CD4-positive, alpha-beta memory T cell (primary cell): ENCODE measurements around the gene DUSP18. TPM values are rescaled to one million over a fixed set of nuclear protein-coding genes. Genes with fewer than 3 reads are reported as not detected.
A peak's percentile ranks its signal among the peaks of the same experiment; 100 is the strongest.

Source experiments
- CTCF ChIA-PET: fragments of 350-600 bp; sonication (Branson Sonifier 250); formaldehyde crosslinking; loops from one replicate; lab custom pipeline; 2021; ENCODE audit warnings: inconsistent platforms; ENCODE audit not compliant: partially characterized antibody; lab: Charles Lee
- POLR2A ChIA-PET: fragments of 350-600 bp; sonication (Branson Sonifier 250); formaldehyde crosslinking; loops from one replicate; lab custom pipeline; 2021; ENCODE audit not compliant: partially characterized antibody; lab: Charles Lee
- DNase-seq, 5 donors: peaks; one replicate each; pipeline versions ENCODE4 v3.0.0 to v3.0.0-alpha.2; 2020 to 2022; ENCODE audit warnings: mixed read lengths in 1 of 5
- H3K27ac ChIP-seq: one replicate; pipeline ENCODE4 v1.7.0; 2013; ENCODE audit warnings: low read depth, low read length
- H3K27me3 ChIP-seq: 2 replicates; pipeline ENCODE4 v1.7.0; 2013; ENCODE audit warnings: mild to moderate bottlenecking, low read length, moderate library complexity; ENCODE audit not compliant: insufficient read depth
- H3K36me3 ChIP-seq: 2 replicates; pipeline ENCODE4 v1.7.0; 2013; ENCODE audit warnings: mild to moderate bottlenecking, low read length, moderate library complexity; ENCODE audit not compliant: insufficient read depth
- H3K4me1 ChIP-seq: 2 replicates; pipeline ENCODE4 v1.7.0; 2013; ENCODE audit warnings: mild to moderate bottlenecking, low read length, moderate library complexity; ENCODE audit not compliant: insufficient read depth
- H3K4me3 ChIP-seq, 2 donors: one replicate each; pipeline ENCODE4 v1.7.0; 2013; ENCODE audit warnings: low read length in 2 of 2, mild to moderate bottlenecking in 1 of 2
- H3K9me3 ChIP-seq, 2 donors: one replicate each; pipeline ENCODE4 v1.7.0; 2013; ENCODE audit warnings: low read length in 2 of 2, control low read depth in 1 of 2; ENCODE audit not compliant: control insufficient read depth in 1 of 2
- H3K27ac Mint-ChIP-seq, 7 donors: one replicate each; pipeline ENCODE4 v1.8.0; 2020 to 2021; ENCODE audit warnings: mixed read lengths in 7 of 7, mild to moderate bottlenecking in 6 of 7, inconsistent platforms in 3 of 7, moderate library complexity in 3 of 7
- H3K27me3 Mint-ChIP-seq, 2 donors: one replicate each; pipeline ENCODE4 v1.8.0; 2020 to 2021; ENCODE audit warnings: mixed read lengths in 2 of 2
- H3K36me3 Mint-ChIP-seq, 2 donors: one replicate each; pipeline ENCODE4 v1.8.0; 2020 to 2021; ENCODE audit warnings: mixed read lengths in 2 of 2, inconsistent platforms in 1 of 2, mild to moderate bottlenecking in 1 of 2
- H3K4me1 Mint-ChIP-seq, 4 donors: one replicate each; pipeline ENCODE4 v1.8.0; 2020 to 2021; ENCODE audit warnings: mixed read lengths in 4 of 4, mild to moderate bottlenecking in 1 of 4
- H3K4me3 Mint-ChIP-seq, 8 donors: one replicate each; pipeline ENCODE4 v1.8.0; 2020 to 2021; ENCODE audit warnings: mixed read lengths in 8 of 8, mild to moderate bottlenecking in 7 of 8, moderate library complexity in 6 of 8, inconsistent platforms in 3 of 8
- H3K9me3 Mint-ChIP-seq, 8 donors: one replicate each; pipeline ENCODE4 v1.8.0; 2020 to 2021; ENCODE audit warnings: mixed read lengths in 8 of 8, mild to moderate bottlenecking in 5 of 8, inconsistent platforms in 3 of 8, moderate library complexity in 1 of 8
- intact Hi-C: fragments of 100-400 bp; cut with micrococcal nuclease; formaldehyde crosslinking; loops from one replicate; pipeline ENCODE4 v1.15.1; 2023
- polyA plus RNA-seq, 2 donors: library from polyadenylated mRNA; unstranded; fragments of 300-500 nt; fragmentation: Illumina TruSeq; gene quantifications; one replicate each; pipeline ENCODE4 v1.2.3, GENCODE V29; 2021
- total RNA-seq, 2 experiments: library from RNA; stranded (reverse); gene quantifications; one replicate each; pipeline ENCODE4 v1.2.3, GENCODE V29; 2021

DUSP18 gene
- total and polyA plus RNA-seq, 4 experiments from 2014 or later = 12.4 to 16.9 (median 15.6) TPM

GRCh38 chr22:30694171-30694639 is 26.5 kb upstream of the DUSP18 start:
- intact Hi-C loops = loop anchor here (1.0 kb wide), 1 partner anchor 59 kb away; the partner anchor contains the start of gene SLC35E4
- DNase-seq = peak; percentile 34 to 53 (median 41)
- H3K4me1 ChIP-seq = peaks cover 10% of the 10 kb centered on the region
- Mint-ChIP-seq H3K36me3 (no peaks in the 10 kb centered on the region), H3K27ac (peak overlapping the region in 6 of 7 donors; percentile 57 to 93 (median 82)), H3K4me3 (peak overlapping the region; percentile 92 to 98 (median 94)), H3K9me3 (no peaks in the 10 kb centered on the region), H3K4me1 (peaks cover 9 to 26% (median 12%) of the 10 kb centered on the region in 4 donors), H3K27me3 (peaks cover 1 to 6% of the 10 kb centered on the region in 2 donors)
- no peak overlapping the region for H3K27ac ChIP-seq
- no peaks in the 10 kb centered on the region for H3K9me3 ChIP-seq
- peak overlapping the region in 1 of 2 donors; percentile 69 for H3K4me3 ChIP-seq
- H3K27me3 ChIP-seq = no peaks in the 10 kb centered on the region
- ChIA-PET POLR2A (interaction anchor here (0.7 to 1.3 kb wide), 4 partner anchors 26 to 60 kb away, joined by 3 to 4 read pairs (median 4); partner anchors contain the start of gene SLC35E4), CTCF (interaction anchor here (2.1 kb wide), 1 partner anchor 59 kb away, joined by 9 read pairs; the partner anchor contains the start of gene SLC35E4)
- H3K36me3 ChIP-seq = no peaks in the 10 kb centered on the region

- POLR2A ChIA-PET = no interaction called here
- no peak overlapping the region for H3K4me3 Mint-ChIP-seq
These were observed 23.5 kb upstream of the DUSP18 start for GRCh38 chr22:30691204-30691603.

GRCh38 chr22:30689622-30690021 is 21.9 kb upstream of the DUSP18 start:
- Histone ChIP-seq H3K36me3 (no peaks in the 10 kb centered on the region), H3K27me3 (no peaks in the 10 kb centered on the region), H3K4me3 (no peak overlapping the region), H3K27ac (no peak overlapping the region), H3K4me1 (peaks cover 5% of the 10 kb centered on the region), H3K9me3 (no peaks in the 10 kb centered on the region)
- Mint-ChIP-seq H3K9me3 (no peaks in the 10 kb centered on the region), H3K27me3 (peaks cover 1 to 11% of the 10 kb centered on the region in 2 donors), H3K27ac (no peak overlapping the region), H3K4me3 (no peak overlapping the region), H3K36me3 (no peaks in the 10 kb centered on the region), H3K4me1 (peaks cover 6 to 14% (median 9%) of the 10 kb centered on the region in 4 donors)
- intact Hi-C loops = no loop called here
- POLR2A ChIA-PET = no interaction called here
- CTCF ChIA-PET = no interaction called here
- DNase-seq = no peak

More at GRCh38 chr22:30691204-30691603, 23.5 kb upstream of the DUSP18 start:
- CTCF ChIA-PET = interaction anchor here (1.4 kb wide), 1 partner anchor 57 kb away, joined by 4 read pairs; no protein-coding TSS in a partner anchor
- H3K9me3 Mint-ChIP-seq = no peaks in the 10 kb centered on the region
- DNase-seq = no peak
- Histone ChIP-seq H3K36me3 (no peaks in the 10 kb centered on the region), H3K27ac (no peak overlapping the region), H3K4me3 (no peak overlapping the region), H3K27me3 (no peaks in the 10 kb centered on the region), H3K4me1 (peaks cover 10% of the 10 kb centered on the region), H3K9me3 (no peaks in the 10 kb centered on the region)
- H3K4me1 Mint-ChIP-seq = peaks cover 9 to 26% (median 11%) of the 10 kb centered on the region in 4 donors
- intact Hi-C loops = no loop called here
- H3K36me3 Mint-ChIP-seq = no peaks in the 10 kb centered on the region
- no peak overlapping the region for H3K27ac Mint-ChIP-seq
- peaks cover 1 to 8% of the 10 kb centered on the region in 2 donors for H3K27me3 Mint-ChIP-seq

GRCh38 chr22:30687358-30687757 is 19.7 kb upstream of the DUSP18 start:
- ChIA-PET POLR2A (no interaction called here), CTCF (no interaction called here)
- Histone ChIP-seq H3K4me3 (no peak overlapping the region), H3K27me3 (no peaks in the 10 kb centered on the region), H3K36me3 (no peaks in the 10 kb centered on the region), H3K27ac (no peak overlapping the region), H3K9me3 (no peaks in the 10 kb centered on the region), H3K4me1 (no peaks in the 10 kb centered on the region)
- Mint-ChIP-seq H3K27me3 (peaks cover 0 to 9% of the 10 kb centered on the region in 2 donors), H3K36me3 (no peaks in the 10 kb centered on the region), H3K27ac (no peak overlapping the region), H3K9me3 (no peaks in the 10 kb centered on the region), H3K4me1 (peaks cover 0 to 1% (median 0%) of the 10 kb centered on the region in 4 donors), H3K4me3 (no peak overlapping the region)
- no peak for DNase-seq
- intact Hi-C loops = no loop called here

- Mint-ChIP-seq H3K27ac (no peak overlapping the region), H3K36me3 (no peaks in the 10 kb centered on the region), H3K27me3 (peaks cover 0 to 9% of the 10 kb centered on the region in 2 donors), H3K4me3 (no peak overlapping the region), H3K4me1 (peaks cover 0 to 1% (median 0%) of the 10 kb centered on the region in 4 donors), H3K9me3 (no peaks in the 10 kb centered on the region)
- no peak overlapping the region for H3K4me3 ChIP-seq
- ChIA-PET POLR2A (no interaction called here), CTCF (interaction anchor here (1.4 kb wide), 1 partner anchor 50 kb away, joined by 5 read pairs; no protein-coding TSS in a partner anchor)
- H3K9me3 ChIP-seq = no peaks in the 10 kb centered on the region
- H3K27me3 ChIP-seq = no peaks in the 10 kb centered on the region
- intact Hi-C loops = no loop called here
- H3K4me1 ChIP-seq = no peaks in the 10 kb centered on the region
- H3K27ac ChIP-seq = no peak overlapping the region
- no peak for DNase-seq
- no peaks in the 10 kb centered on the region for H3K36me3 ChIP-seq
These were observed 17.5 kb upstream of the DUSP18 start for GRCh38 chr22:30685178-30685577.

- ChIA-PET POLR2A (no interaction called here), CTCF (interaction anchor here (0.8 to 1.1 kb wide), 2 partner anchors 14 to 171 kb away, joined by 3 read pairs; no protein-coding TSS in a partner anchor)
- no peak overlapping the region for H3K27ac ChIP-seq
- H3K36me3 Mint-ChIP-seq = no peaks in the 10 kb centered on the region
- H3K27me3 Mint-ChIP-seq = peaks cover 1 to 11% of the 10 kb centered on the region in 2 donors
- H3K4me1 Mint-ChIP-seq = peaks cover 0 to 2% (median 0%) of the 10 kb centered on the region in 4 donors
- no peaks in the 10 kb centered on the region for H3K36me3 ChIP-seq
- no peaks in the 10 kb centered on the region for H3K4me1 ChIP-seq
- H3K4me3 Mint-ChIP-seq = no peak overlapping the region
- DNase-seq = no peak
- intact Hi-C loops = no loop called here
- no peaks in the 10 kb centered on the region for H3K9me3 Mint-ChIP-seq
- H3K27me3 ChIP-seq = no peaks in the 10 kb centered on the region
- no peak overlapping the region for H3K4me3 ChIP-seq
- H3K27ac Mint-ChIP-seq = no peak overlapping the region
- H3K9me3 ChIP-seq = no peaks in the 10 kb centered on the region
These were observed 14.2 kb upstream of the DUSP18 start for GRCh38 chr22:30681831-30682230.

GRCh38 chr22:30680991-30681770 is 13.5 kb upstream of the DUSP18 start:
- ChIA-PET POLR2A (no interaction called here), CTCF (interaction anchor here (0.8 to 1.1 kb wide), 3 partner anchors 15 to 172 kb away, joined by 3 read pairs; no protein-coding TSS in a partner anchor)
- H3K9me3 ChIP-seq = no peaks in the 10 kb centered on the region
- H3K4me1 ChIP-seq = no peaks in the 10 kb centered on the region
- Mint-ChIP-seq H3K4me3 (no peak overlapping the region), H3K27me3 (peaks cover 4 to 13% of the 10 kb centered on the region in 2 donors), H3K27ac (peak overlapping the region in 1 of 7 donors; percentile 42), H3K9me3 (no peaks in the 10 kb centered on the region), H3K36me3 (no peaks in the 10 kb centered on the region), H3K4me1 (peaks cover 0 to 2% (median 0%) of the 10 kb centered on the region in 4 donors)
- no peak overlapping the region for H3K4me3 ChIP-seq
- H3K27ac ChIP-seq = no peak overlapping the region
- intact Hi-C loops = no loop called here
- DNase-seq = no peak
- no peaks in the 10 kb centered on the region for H3K27me3 ChIP-seq
- H3K36me3 ChIP-seq = no peaks in the 10 kb centered on the region
